Measurements from ENCODE around the gene QRICH1. TPM values are rescaled to one million over a fixed set of nuclear protein-coding genes. Genes with fewer than 3 reads are reported as not detected.
A peak's percentile ranks its signal among the peaks of the same experiment; 100 is the strongest.

The QRICH1 gene
- total and polyA plus RNA-seq, 2 of the 13 experiments (the other 11 are each of a cell fraction or from before 2014, with no cell fraction given), result 52.6 to 102 TPM

DNA sequence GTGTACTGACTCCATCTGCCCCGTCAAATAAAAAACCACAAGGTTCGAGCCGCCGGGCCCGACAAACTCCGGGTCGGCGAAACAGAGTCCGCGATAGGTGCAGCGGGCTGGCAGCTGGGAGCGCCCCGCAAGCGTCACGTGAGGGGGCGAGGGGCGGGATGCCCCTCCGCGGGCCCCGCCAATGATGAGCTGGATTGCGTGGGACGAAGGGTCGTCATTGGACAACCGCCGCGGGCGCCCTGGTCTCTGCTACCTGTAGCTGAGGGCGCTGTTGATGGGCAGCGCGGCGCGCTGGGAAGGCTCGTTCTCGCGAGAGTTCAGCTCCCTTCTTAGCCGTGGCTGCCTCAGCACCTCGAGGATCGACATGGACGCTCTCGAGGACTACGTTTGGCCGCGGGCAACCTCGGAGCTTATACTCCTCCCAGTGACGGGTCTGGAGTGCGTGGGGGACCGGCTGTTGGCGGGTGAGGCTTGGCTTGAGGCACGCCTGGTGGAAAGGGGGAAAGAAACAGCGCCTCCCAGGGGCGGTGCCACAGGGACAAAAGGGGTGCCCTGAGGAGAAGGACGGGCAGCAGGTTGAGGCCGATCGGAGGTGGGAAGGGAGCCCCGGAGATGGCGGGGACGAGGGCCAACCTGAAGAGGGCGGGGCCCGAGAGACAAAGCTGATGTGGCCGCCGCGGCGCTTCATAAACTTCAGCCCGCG is 86.7 kb downstream of the QRICH1 start, which contains the start of gene WDR6 (continued):
- no peak for TF ChIP-seq ARID5B (CRISPR knock-in tag; IDR thresholded peaks at IDR 0.05)
- no peak for TF ChIP-seq TBL1XR1 (IDR thresholded peaks at IDR 0.05; ENCODE audit: borderline replicate concordance, low read length, partially characterized antibody)
- no peak for TF ChIP-seq SOX6 (IDR thresholded peaks at IDR 0.05)
- TF ChIP-seq SOX6 (CRISPR knock-in tag; IDR thresholded peaks at IDR 0.05), result peak; percentile 69; the same call in 1 of the 2 replicates
- TF ChIP-seq DNMT3B (CRISPR knock-in tag; conservative IDR thresholded peaks at IDR 0.05), result 0 out of 2 replicates have a peak, but pooled peaks have one; percentile 26
- TF ChIP-seq AKAP8 (CRISPR knock-in tag; IDR thresholded peaks at IDR 0.05), result no peak
- no peak for TF ChIP-seq MTF1 (CRISPR knock-in tag; IDR thresholded peaks at IDR 0.05)
- 0 out of 2 replicates have a peak, but pooled peaks have one; percentile 52 for TF ChIP-seq PAX8 (CRISPR knock-in tag; IDR thresholded peaks at IDR 0.05; ENCODE audit: borderline replicate concordance)
- no peak for TF ChIP-seq ZNF446 (CRISPR knock-in tag; IDR thresholded peaks at IDR 0.05)
- TF ChIP-seq SALL1 (CRISPR knock-in tag; IDR thresholded peaks at IDR 0.05), result peak; percentile 78
- TF ChIP-seq ZNF335 (CRISPR knock-in tag; IDR thresholded peaks at IDR 0.05), result no peak; the same call in 1 of the 2 replicates
- 0 out of 2 replicates have a peak, but pooled peaks have one; percentile 40 for TF ChIP-seq ZNF678 (CRISPR knock-in tag; IDR thresholded peaks at IDR 0.05)
- TF ChIP-seq SAFB2 (CRISPR knock-in tag; IDR thresholded peaks at IDR 0.05; ENCODE audit: borderline replicate concordance, low read depth), result 0 out of 2 replicates have a peak, but pooled peaks have one; percentile 57
- no peak for TF ChIP-seq NFRKB (IDR thresholded peaks at IDR 0.05)
- TF ChIP-seq, protein P1, sequence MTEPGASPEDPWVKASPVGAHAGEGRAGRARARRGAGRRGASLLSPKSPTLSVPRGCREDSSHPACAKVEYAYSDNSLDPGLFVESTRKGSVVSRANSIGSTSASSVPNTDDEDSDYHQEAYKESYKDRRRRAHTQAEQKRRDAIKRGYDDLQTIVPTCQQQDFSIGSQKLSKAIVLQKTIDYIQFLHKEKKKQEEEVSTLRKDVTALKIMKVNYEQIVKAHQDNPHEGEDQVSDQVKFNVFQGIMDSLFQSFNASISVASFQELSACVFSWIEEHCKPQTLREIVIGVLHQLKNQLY (CRISPR knock-in tag; IDR thresholded peaks at IDR 0.05), result no peak; the same call in 1 of the 2 replicates
- no peak for TF ChIP-seq ATM (IDR thresholded peaks at IDR 0.05; ENCODE audit: borderline replicate concordance)
- no peak for TF ChIP-seq ZNF33A (CRISPR knock-in tag; IDR thresholded peaks at IDR 0.05; ENCODE audit: borderline replicate concordance)
- TF ChIP-seq SOX13 (IDR thresholded peaks at IDR 0.05), result 0 out of 2 replicates have a peak, but pooled peaks have one; percentile 3
- TF ChIP-seq SOX13 (CRISPR knock-in tag; conservative IDR thresholded peaks at IDR 0.05 in 1 of 2, IDR thresholded peaks at IDR 0.05 in 1 of 2), result no peak
- no peak for TF ChIP-seq HMGA1 (CRISPR knock-in tag; conservative IDR thresholded peaks at IDR 0.05)
- TF ChIP-seq ZNF773 (CRISPR knock-in tag; IDR thresholded peaks at IDR 0.05; ENCODE audit: borderline replicate concordance), result no peak
- no peak for TF ChIP-seq ZNF354B (CRISPR knock-in tag; IDR thresholded peaks at IDR 0.05)

Data from HepG2 (cell line).